HG03139 (cell line): ENCODE measurements around the gene DOCK1.

ENCODE experiments used
- ATAC-seq: cut with Tn5 transposase; IDR thresholded peaks from one replicate; pipeline ENCODE4 v1.9.1; 2021; ENCODE audit not compliant: unreplicated experiment

Gene DOCK1

GRCh38 chr10:126949161-126949503, 43.9 kb downstream of the DOCK1 start:
- ATAC-seq, result no peak

GRCh38 chr10:126950401-126951105, 45.3 kb downstream of the DOCK1 start:
- ATAC-seq, result no peak

GRCh38 chr10:126953886-126954285, 48.7 kb downstream of the DOCK1 start:
- no peak for ATAC-seq

- no peak for ATAC-seq
Observed at GRCh38 chr10:126955396-126955795, 50.2 kb downstream of the DOCK1 start.

- ATAC-seq, result no peak
Observed at GRCh38 chr10:126955934-126956711, 50.9 kb downstream of the DOCK1 start.

- no peak for ATAC-seq
Observed at GRCh38 chr10:126956712-126957108, 51.5 kb downstream of the DOCK1 start.

GRCh38 chr10:126957111-126957510, 51.9 kb downstream of the DOCK1 start:
- no peak for ATAC-seq

GRCh38 chr10:126959431-126959830, 54.2 kb downstream of the DOCK1 start:
- ATAC-seq, result no peak

- ATAC-seq, result no peak
Observed at GRCh38 chr10:126959906-126960685, 54.9 kb downstream of the DOCK1 start.

GRCh38 chr10:126963354-126963753, 58.1 kb downstream of the DOCK1 start:
- no peak for ATAC-seq

- ATAC-seq, result no peak
Observed at GRCh38 chr10:126964190-126964589, 59.0 kb downstream of the DOCK1 start.

GRCh38 chr10:126966938-126967337, 61.7 kb downstream of the DOCK1 start:
- ATAC-seq, result no peak

GRCh38 chr10:126969310-126969709, 64.1 kb downstream of the DOCK1 start:
- no peak for ATAC-seq

- no peak for ATAC-seq
Observed at GRCh38 chr10:126972635-126973414, 67.6 kb downstream of the DOCK1 start.

GRCh38 chr10:126975221-126975620, 70.0 kb downstream of the DOCK1 start:
- no peak for ATAC-seq

- no peak for ATAC-seq
Observed at GRCh38 chr10:126977216-126977615, 72.0 kb downstream of the DOCK1 start.

- ATAC-seq, result no peak
Observed at GRCh38 chr10:126979311-126979710, 74.1 kb downstream of the DOCK1 start.

- ATAC-seq, result no peak
Observed at GRCh38 chr10:126993208-126993607, 88.0 kb downstream of the DOCK1 start.

- no peak for ATAC-seq
Observed at GRCh38 chr10:126997801-126998590, 92.8 kb downstream of the DOCK1 start.

GRCh38 chr10:127000598-127000997, 95.4 kb downstream of the DOCK1 start:
- ATAC-seq, result no peak
